MM.1S (cell line): Measurements from ENCODE around the gene HS2ST1.

Experiments
- CTCF ChIP-seq: fragments of 300-600 bp; sonication (generic); IDR thresholded peaks from 2 replicates; pipeline ENCODE4 v1.5.1; 2016; ENCODE audit warnings: antibody characterized with exemption, low read length, mixed read lengths
- EZH2 ChIP-seq: fragments of 300-600 bp; sonication (generic); optimal IDR thresholded peaks from 2 replicates; pipeline ENCODE3; 2017; ENCODE audit warnings: low read depth, mild to moderate bottlenecking, antibody characterized with exemption, low read length, mixed read lengths
- EZH2phosphoT487 ChIP-seq: fragments of 300-600 bp; sonication (generic); IDR thresholded peaks from 2 replicates; pipeline ENCODE4 v1.6.1; 2018; ENCODE audit warnings: antibody characterized with exemption, low read length

GRCh38 chr1:87154384-87154783 is 239.9 kb downstream of the HS2ST1 start:
- no peak for TF ChIP-seq CTCF
- TF ChIP-seq EZH2 = no peak
- no peak for TF ChIP-seq EZH2phosphoT487
